Activated CD4-positive, alpha-beta T cell treated with anti-CD3 and anti-CD28 coated beads, Interleukin-2, Interleukin-4, amounts not matched to agents 100 ng/mL and 50 ng/mL, durations not matched to agents 16 hours and 8 hours (primary cell): ENCODE results near the gene ERMAP.
"Not testable (repeated sequence)": the region's sequence is repeated elsewhere in the genome, so short reads cannot be mapped to it uniquely, and the experiment has no call there.

Experiments used
- DNase-seq: peaks from one replicate; pipeline ENCODE4 v3.0.0-alpha.2; 2020; ENCODE audit warnings: low spot score

The ERMAP gene

DNA sequence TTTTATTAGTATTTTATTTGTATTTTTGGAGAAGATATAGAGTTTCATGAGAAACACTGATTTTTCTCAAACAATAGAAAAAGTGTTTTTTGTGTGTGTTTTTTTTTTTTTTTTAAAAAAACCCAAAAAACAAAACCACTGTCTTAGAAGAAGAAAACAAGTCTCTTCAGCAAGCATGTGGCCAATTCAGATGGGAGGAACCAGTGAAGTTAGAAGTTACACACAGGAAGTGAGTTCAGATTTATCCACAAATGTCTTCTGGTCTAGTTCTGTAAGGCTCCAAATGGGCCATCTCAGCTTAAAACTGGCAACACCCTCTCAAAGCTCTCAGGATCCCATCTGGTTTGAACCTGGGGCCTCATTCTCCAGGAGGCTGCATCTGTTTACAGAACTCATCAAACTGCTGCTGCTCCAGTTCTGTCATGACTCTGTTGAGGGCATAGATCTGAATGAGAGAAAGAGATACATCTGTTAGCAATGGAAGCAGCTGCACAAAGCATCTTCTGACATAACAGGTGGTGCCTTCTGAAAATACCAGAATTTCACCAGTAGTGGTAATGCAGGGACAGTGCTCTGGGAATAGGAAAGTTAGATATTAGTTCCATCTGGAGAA is 9.8 kb upstream of the ERMAP start:
- no peak for DNase-seq

GRCh38 chr1:42814815-42815214 is 2.1 kb upstream of the ERMAP start:
- DNase-seq: not testable (repeated sequence)

- no peak for DNase-seq
These were observed 859 bp upstream of the ERMAP start for GRCh38 chr1:42815941-42816584.

DNA sequence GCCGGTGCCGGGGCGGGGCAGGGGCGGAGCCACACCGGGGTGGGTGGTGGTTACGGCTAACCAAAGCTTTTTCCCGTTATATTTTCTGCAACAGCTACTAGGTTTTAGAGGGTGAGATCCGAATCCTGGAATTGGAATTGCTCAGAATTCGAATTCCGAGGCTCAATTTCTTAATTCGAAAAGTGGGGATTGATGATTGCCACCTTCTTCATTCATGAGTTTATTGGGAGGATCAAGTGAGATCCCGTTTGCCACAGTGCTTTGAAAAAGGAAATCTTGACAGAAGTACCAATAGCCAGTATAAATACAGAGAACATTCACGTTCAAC is 482 bp downstream of the ERMAP start:
- DNase-seq: no peak

- no peak for DNase-seq
These were observed 1.1 kb downstream of the ERMAP start for GRCh38 chr1:42817976-42818375.

DNA sequence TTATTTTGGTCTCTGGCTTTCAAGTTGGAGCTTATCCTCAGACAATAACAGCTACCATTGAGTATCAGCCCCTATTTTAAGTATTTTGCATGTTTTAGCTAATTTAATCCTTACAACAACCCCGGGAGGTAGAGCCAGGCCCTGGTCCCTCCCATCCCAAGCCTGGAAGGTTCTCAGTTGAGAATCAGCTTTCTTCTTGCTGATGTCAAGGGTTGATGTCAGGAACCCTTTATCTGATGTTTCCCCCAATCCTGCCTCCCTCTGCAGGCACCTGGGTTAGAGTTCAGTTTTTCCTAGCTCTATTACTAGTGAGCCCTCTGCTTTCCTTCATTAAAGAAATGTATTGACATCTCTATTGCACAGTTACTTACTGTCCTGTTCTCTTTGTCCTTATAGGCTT is 3.9 kb downstream of the ERMAP start:
- no peak for DNase-seq

- DNase-seq: no peak
These were observed 4.8 kb downstream of the ERMAP start for GRCh38 chr1:42821690-42822089.

GRCh38 chr1:42822800-42823392 is 6.0 kb downstream of the ERMAP start:
- no peak for DNase-seq

DNA sequence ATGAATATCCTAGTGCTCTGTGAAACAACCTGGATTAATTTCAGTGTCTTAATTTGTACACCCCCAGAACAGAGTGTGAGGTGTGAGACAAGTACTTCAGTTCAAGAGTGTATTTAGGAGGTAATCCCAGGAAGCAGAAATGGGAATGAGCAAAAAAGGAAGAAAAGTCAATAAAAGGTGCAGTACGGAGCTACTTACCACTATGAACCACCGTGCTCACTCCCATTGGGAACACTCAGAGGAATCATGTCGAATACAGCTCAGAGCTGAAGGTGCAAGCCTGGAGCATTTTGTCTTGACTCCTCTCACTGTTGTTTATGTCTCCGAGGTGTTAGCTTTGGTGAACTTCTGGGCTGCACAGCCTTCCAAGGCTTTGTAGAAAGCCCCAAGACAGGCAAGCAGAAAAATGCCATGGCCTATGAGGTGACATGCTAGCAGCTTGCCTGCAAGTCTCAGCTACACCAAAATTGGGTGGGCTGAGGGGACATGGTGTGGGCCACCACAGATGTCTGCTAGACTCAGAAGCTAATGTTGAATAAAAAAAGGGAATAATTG is 7.6 kb downstream of the ERMAP start:
- no peak for DNase-seq

DNA sequence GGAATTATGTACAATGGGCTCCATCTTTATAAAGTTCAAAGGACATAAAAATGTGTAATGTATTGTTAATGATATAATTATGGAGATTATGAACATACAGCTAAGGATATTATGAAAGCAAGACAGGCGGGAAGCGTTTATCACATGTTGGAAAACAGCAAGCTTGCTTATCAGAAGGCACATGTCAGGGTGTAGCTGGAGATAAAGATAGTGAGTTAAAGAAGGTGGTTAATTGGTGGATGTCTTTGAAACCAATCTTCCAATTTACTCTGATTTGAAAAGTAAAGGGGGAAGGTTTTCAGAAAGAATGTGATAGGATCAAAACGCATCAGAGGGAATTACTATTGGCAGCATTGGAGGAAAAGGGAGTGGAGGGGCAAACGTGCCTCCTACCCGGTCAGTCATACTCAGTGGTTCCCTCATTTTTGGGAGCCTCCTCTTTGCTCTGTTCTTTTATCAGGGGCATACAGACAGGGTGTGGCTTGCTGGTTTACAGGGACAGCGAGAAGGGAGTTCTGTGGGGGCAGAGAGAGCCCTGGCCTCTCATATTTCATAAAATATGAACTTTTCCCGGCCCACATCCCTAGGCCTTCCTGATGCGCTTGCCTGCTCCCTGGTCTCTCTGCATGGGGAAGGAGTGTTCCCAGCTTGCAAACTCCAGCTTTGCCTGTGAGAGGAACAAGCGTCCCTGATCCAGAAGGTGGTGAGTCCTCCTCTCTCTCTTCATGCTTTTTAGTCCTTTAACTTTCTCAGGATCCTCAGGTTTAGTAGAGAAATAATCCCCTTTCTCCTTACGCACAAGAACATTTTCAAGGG is 8.3 kb downstream of the ERMAP start:
- DNase-seq: no peak

DNA sequence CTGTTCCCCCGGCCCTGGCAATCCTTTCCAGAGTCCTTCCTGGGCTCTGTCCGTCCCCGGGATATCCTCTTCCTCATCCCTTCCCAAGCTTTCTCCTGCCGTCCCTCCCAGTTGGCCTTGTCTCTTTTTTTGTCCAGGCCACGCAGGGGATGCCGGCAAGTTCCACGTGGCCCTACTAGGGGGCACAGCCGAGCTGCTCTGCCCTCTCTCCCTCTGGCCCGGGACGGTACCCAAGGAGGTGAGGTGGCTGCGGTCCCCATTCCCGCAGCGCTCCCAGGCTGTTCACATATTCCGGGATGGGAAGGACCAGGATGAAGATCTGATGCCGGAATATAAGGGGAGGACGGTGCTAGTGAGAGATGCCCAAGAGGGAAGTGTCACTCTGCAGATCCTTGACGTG is 13.7 kb downstream of the ERMAP start:
- DNase-seq: no peak

- DNase-seq: no peak
These were observed 14.4 kb downstream of the ERMAP start for GRCh38 chr1:42831273-42831672.

- DNase-seq: no peak
These were observed 15.8 kb downstream of the ERMAP start for GRCh38 chr1:42832641-42833240.

- DNase-seq: no peak
These were observed 17.1 kb downstream of the ERMAP start for GRCh38 chr1:42833981-42834380.

DNA sequence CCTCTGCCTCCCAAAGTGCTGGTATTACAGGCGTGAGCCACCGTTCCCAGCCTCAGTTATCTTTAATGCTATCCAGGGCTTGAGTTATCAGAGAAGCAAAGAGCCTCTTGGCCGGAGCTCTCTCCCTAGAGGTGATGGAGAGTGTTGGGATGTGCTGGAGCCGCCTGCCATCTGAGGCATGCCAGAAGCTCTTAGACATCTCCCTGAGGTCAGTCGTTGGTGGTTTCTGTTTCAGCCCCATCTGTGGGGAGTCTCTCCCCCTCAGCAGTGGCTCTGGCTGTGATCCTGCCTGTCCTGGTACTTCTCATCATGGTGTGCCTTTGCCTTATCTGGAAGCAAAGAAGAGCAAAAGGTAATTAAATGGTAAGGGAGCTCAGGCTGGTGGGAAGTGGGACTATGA is 17.9 kb downstream of the ERMAP start:
- DNase-seq: no peak

GRCh38 chr1:42835422-42835821 is 18.5 kb downstream of the ERMAP start:
- no peak for DNase-seq

GRCh38 chr1:42837709-42838108 is 20.8 kb downstream of the ERMAP start:
- DNase-seq: no peak

GRCh38 chr1:42838482-42839190 is 21.7 kb downstream of the ERMAP start:
- no peak for DNase-seq

GRCh38 chr1:42841010-42841409 is 24.1 kb downstream of the ERMAP start:
- no peak for DNase-seq

DNA sequence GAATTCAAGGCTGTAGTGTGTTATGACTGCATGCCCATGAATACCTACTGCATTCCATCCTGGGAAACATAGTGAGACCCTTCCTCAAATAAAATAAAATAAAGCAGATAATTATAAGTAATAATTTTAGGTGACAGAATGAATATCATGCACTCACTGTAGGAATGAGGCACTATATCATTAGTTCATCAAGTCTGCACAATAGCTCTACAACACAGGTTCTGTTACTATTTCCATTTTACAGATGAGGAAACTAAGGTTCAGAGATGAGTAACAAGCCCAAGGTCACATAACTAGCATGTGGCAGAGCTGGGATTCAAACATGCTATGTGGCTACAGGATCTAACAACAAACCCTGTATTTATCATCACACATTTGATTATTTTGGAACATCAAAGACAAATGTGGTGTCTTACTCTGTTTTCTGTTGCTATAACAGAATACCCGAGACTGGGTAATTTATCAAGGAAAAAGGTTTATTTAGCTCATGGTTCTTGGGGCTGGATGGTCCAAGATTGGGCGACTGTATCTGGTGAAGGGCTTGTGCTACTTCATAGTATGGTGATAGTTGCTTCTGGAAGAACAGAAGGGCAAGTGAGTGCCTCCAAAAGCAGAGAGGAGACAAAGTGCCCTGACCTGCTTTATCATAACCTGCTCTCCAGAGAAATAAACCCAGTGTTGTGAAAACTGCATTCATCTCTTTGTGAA is 24.7 kb downstream of the ERMAP start:
- no peak for DNase-seq

DNA sequence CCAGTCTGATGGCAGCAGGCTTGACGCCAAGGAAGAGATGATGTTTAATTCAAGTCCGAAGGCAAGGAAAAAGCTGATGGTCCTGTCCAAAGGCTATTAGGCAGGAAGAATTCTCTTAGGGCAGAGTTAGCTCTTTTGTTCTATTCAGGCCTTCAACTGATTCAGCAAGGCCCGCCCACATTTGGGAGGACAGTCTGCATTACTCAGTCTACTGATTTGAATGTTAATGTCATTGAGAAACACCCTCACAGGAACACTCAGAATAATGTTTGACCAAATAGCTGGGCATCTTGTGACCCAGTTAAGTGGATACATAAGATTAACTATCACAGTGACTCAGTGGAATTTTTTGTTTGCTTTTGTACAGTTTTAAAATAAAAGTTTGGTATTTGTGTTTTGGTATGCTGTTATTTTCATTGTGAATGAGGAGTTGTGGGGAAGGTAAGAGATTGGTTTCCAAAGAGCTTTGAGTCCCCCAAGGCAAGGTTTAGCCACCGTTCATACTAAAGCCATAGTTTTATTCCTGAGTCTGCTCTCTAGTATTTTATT is 27.7 kb downstream of the ERMAP start:
- DNase-seq: peak; percentile 17
